ENCODE measurements around the gene RSPH1. TPM values are rescaled to one million over a fixed set of nuclear protein-coding genes. Genes with fewer than 3 reads are reported as not detected.

The RSPH1 gene
- total RNA-seq, 1 experiment from 2014 or later = 1.5 TPM

DNA sequence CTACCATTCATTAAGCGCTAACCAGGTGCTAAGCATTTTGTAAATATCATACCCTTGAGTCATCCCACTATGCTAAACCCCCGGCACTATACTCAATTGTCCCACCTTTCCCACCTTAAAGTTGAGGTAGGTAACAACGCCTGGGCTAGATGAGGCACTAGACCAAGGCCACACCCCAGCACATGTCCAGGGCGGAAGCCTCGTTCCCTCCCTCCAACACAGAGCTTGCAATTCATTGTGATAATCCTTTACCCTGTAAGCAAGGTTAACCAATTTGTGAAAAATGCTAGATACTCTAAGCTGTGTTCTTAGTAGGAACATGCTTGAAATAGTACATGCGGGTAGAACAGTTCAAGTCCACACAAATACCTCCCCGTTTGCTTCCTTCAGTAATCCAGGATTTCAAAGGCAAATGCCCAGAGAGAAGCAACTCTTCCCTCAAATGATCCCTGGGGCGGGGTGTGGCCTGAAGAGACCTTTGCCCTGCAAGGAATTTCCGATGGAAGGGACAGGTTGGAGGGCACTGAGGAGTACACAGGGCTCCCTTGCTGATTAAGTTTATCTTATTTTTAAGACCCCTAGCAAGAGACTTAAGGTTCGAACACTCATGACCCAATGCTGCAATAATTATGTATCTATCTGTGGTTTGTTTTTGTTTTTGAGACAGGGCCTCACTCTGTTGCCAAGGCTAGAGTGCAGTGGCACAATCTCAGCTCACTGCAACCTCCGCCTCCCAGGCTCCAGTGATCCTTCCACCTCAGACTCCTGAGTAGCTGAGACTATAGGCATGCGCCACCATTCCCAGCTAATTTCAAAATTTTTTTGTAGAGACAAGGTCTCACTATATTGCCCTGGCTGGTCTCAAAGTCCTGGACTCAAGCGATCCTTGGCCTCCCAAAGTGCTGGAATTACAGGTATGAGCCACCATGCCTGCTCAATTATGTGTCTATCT lies 2.6 kb downstream of the RSPH1 start:
- ChIA-PET CTCF (no interaction called here), RAD21 (ENCODE audit: low non-redundant PET in 1 of 2, low total read pairs in 2 of 2, uncharacterized antibody in 2 of 2, unreplicated experiment in 2 of 2) (no interaction called here), POLR2A (no interaction called here)
- H4K20me1 ChIP-seq (ENCODE audit: insufficient read depth) = no peaks in the 10 kb centered on the region
- H3K4me2 ChIP-seq (ENCODE audit: low read length) = peak overlapping the region; percentile 36
- no peaks in the 10 kb centered on the region for H3K9me3 ChIP-seq (ENCODE audit: control insufficient read depth in 1 of 2, insufficient read depth in 1 of 2, low read depth in 1 of 2, low read length in 2 of 2)
- H3K9me2 ChIP-seq (ENCODE audit: insufficient read depth) = no peaks in the 10 kb centered on the region
- H3K36me3 ChIP-seq (ENCODE audit: control insufficient read depth in 1 of 2, insufficient read depth in 2 of 2, low read length in 2 of 2) = no peaks in the 10 kb centered on the region
- H2AFZ ChIP-seq (ENCODE audit: low read depth, low read length, poor library complexity, severe bottlenecking) = no peak overlapping the region
- H3K27ac ChIP-seq (ENCODE audit: low read depth, low read length) = no peak overlapping the region
- no TSS peak for BruUV-seq (replicated peaks)
- no peak overlapping the region for H3K4me3 ChIP-seq (replicated peaks in 1 of 2; ENCODE audit: low read depth in 1 of 2, low read length in 2 of 2)
- no peaks in the 10 kb centered on the region for H3K27me3 ChIP-seq (ENCODE audit: insufficient read depth, low read length)
- TF ChIP-seq ELF1 (IDR thresholded peaks at IDR 0.05; ENCODE audit: borderline replicate concordance, low read depth) (no peak), EZH2phosphoT487 (IDR thresholded peaks at IDR 0.05; ENCODE audit: borderline replicate concordance) (no peak), ZFX (IDR thresholded peaks at IDR 0.05) (no peak), CEBPB (IDR thresholded peaks at IDR 0.05; ENCODE audit: low read depth) (no peak), YY1 (IDR thresholded peaks at IDR 0.05; ENCODE audit: extremely low read depth, insufficient replicate concordance, low read depth, low read length) (no peak), SRF (IDR thresholded peaks at IDR 0.05; ENCODE audit: low read depth) (no peak), EZH2 (IDR thresholded peaks at IDR 0.05) (no peak), JUND (IDR thresholded peaks at IDR 0.05) (no peak), EGR1 (IDR thresholded peaks at IDR 0.05; ENCODE audit: low read depth) (no peak)
- TF ChIP-seq, protein P1, sequence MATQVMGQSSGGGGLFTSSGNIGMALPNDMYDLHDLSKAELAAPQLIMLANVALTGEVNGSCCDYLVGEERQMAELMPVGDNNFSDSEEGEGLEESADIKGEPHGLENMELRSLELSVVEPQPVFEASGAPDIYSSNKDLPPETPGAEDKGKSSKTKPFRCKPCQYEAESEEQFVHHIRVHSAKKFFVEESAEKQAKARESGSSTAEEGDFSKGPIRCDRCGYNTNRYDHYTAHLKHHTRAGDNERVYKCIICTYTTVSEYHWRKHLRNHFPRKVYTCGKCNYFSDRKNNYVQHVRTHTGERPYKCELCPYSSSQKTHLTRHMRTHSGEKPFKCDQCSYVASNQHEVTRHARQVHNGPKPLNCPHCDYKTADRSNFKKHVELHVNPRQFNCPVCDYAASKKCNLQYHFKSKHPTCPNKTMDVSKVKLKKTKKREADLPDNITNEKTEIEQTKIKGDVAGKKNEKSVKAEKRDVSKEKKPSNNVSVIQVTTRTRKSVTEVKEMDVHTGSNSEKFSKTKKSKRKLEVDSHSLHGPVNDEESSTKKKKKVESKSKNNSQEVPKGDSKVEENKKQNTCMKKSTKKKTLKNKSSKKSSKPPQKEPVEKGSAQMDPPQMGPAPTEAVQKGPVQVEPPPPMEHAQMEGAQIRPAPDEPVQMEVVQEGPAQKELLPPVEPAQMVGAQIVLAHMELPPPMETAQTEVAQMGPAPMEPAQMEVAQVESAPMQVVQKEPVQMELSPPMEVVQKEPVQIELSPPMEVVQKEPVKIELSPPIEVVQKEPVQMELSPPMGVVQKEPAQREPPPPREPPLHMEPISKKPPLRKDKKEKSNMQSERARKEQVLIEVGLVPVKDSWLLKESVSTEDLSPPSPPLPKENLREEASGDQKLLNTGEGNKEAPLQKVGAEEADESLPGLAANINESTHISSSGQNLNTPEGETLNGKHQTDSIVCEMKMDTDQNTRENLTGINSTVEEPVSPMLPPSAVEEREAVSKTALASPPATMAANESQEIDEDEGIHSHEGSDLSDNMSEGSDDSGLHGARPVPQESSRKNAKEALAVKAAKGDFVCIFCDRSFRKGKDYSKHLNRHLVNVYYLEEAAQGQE (IDR thresholded peaks at IDR 0.05; ENCODE audit: low read depth) = no peak
- no peak for DNase-seq (ENCODE audit: low read depth, low spot score)
- H3K4me1 ChIP-seq (ENCODE audit: control insufficient read depth in 1 of 2, insufficient read depth in 2 of 2, low read length in 2 of 2) = peaks cover 10 to 28% of the 10 kb centered on the region in 2 experiments; a peak in 3 of 4 replicates
- intact Hi-C loops (cut with micrococcal nuclease) = no loop called here
- H3K79me2 ChIP-seq (ENCODE audit: insufficient read depth, low read length) = no peaks in the 10 kb centered on the region
- no peak for ATAC-seq
- no peak overlapping the region for H3K9ac ChIP-seq (ENCODE audit: low read length)
